NOMO-1 treated with dmso at 0.1 percent for 144 hours (cell line): ENCODE data around the gene CDK15.
"Not testable (repeated sequence)": the region's sequence is repeated elsewhere in the genome, so short reads cannot be mapped to it uniquely, and the experiment has no call there.

Source experiments
- DNase-seq: peaks from one replicate; lab custom pipeline; 2025; ENCODE audit not compliant: unreplicated experiment; lab: John Stamatoyannopoulos, UW

CDK15 gene

DNA sequence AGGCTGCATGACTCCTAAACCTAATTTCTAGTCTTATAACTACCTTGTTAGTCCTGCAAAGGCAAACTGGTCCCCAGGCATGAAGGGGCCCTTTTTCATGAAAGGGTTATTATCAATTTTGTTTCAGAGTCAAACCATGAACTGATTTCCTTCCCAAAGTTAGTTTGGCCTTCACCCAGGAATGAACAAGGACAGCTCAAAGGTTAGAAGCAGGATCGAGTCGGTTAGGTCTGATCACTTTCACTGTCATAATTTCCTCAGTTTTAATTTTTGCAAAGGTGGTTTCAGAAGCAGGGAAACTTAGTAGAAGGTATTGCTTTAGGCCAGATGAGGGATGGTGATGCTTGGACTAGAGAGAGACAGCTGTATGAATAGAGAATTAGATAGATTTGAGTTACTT is 16.9 kb upstream of the CDK15 start:
- no peak for DNase-seq

DNA sequence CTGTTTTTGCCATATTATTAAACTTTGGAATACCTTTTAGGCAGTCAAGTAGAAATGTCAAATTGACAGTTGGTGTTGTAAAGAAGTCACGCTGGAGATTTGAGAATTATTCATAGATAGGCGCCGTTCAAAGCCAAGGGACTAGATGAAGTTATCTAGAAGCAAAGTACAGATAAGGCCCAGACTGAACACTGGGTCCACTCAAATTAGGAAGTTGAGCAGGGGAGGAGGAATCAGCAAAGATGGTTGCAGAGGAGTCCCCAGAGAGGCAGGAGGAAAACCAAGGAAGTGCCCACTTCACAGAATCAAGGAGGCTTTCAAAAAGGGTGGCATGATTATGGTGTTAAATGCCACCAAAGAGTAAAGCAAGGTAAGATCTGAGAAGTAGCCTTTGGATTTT is 16.0 kb upstream of the CDK15 start:
- DNase-seq, result no peak

DNA sequence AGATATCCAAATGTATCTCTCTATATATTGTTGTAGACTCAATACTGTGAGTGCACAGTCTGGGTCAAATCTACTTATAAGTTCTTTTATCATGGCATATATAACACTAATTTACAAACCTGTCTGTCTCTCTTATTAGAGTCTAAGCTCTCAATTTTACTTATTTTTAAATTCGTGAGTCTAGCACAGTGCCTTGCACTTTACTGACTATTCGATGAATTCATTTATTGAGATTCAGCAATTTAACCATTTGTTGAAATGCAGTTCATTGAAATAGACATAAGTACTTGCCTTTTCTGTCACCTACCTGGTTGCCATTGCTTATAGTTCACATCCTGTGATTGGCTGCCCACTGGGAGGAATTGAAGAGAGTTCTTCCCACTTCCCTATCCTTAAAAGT is 15.3 kb upstream of the CDK15 start:
- DNase-seq, result no peak

DNA sequence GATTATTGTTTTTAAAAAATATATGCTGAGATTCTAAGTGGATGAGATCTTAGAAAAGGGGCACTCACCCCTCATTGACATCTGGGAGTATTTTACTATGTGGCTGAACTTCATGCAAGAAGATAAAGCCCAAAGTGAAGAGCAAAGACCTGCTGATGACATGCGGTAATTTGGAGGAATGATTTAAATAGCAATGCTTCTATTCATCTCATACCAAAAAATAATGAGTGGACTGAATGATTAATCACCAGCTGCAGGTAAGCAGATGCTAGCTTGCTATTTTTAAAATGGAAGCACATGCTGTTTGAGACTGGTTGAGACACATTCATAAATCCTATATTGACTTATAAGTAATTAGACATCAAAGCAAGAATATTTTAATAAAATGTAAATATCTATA is 12.7 kb upstream of the CDK15 start:
- DNase-seq, result no peak

DNA sequence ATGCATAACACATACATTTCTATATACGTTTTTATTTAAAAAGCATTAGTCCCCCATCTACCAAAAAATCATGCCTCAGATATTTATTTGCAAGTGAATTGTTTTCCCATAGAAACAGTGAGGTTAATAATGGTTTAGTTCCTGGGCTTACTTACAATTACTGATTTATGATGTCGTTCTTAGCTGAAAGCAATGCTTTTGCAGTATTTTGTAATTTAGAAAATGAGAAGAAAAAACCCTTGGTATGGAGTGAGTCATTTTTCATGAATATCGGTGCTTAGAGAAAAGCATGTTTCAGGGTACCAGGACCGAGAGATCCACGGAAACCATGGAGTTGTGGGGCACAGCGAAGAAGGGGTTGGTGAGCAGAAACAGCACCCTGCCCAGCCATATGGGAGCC is 12.0 kb upstream of the CDK15 start:
- DNase-seq, result no peak

DNA sequence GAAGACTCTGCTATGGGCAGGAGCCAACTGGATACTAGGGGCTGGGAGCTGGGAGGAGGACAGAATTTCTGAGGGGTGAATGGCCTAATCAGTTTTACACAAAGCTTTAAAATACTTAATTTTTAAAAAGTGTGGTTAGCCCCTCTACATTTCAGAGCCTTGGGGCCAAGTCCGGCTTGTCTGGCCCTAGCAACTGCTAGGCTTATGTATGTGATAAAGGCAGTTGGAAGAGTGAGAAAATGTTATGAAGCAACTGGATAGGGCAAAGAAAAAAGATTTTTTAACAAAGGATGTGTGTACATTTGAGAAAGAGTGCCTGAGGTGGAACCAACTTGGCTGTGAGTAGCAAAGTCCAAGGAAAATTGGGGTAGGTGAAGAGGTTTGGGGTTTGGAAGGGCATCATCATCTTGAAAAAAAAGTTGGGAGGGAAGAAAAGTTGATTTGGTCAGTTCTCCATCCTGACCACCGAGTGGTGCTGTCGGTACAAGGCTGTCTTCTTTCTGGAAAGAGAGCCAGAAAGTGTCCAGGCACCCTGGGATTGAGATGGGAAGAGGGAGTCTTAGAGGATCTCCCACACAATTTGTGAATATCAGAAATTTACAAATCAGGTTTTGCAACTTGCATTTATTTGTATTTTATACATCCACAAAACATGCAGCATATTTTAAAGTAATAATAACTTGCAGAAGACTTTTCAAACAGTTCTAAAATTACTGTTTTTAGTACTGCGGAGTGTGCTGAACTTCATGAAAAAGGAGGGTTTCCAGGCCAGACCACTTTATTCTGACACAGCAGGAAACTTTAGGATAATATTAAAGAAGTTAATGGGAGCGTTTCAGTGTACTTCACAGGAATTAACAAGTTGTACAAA is 10.5 kb upstream of the CDK15 start:
- DNase-seq, result no peak

DNA sequence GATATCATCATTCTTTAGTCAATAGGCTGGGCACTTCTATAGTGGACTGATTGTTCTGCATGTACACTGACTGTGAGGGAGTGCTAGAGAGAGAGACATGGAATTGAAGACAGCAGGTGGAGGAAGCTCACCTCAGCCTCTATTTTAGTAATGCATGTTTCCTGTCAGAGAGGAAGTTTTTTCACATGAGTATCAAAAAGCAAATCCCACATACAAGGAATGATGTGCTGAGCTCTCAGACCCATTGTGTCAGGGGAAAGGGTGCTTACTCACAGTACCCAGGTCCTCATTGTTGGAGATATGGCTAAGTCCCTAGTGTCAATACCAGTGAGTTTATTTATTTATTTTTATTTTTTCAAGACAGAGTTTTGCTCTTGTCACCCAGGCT is 9.9 kb upstream of the CDK15 start:
- no peak for DNase-seq

DNA sequence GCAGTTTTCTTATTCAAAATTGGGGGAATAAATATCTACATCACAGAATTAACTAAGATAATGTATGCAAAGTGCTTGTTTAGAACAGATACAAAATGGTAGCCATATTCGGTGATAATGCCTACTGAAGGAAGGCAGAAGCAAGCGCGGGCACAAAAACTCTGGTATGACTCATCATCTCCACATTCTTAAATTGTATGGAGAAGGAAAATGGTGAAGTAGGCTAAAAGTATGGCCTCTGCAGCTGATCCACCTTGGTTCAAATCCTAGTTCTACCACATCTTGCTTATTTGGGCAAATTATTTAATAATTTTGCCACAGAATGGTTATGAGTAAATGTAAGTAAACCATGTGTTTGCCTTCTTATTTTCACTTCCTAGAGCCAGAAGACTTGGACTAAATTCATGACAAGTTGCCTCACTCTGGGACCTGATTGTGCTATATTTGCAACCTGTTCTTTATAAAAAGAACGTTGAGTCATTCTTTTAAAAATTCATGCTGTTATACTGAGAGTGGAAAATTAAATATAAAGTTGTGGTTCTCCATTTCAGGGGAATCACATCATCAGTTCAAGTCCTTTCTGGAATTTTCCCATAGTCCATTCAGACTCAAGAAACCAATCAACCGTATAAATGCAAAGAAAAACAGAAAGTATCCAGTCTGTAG is 9.0 kb upstream of the CDK15 start:
- no peak for DNase-seq

DNA sequence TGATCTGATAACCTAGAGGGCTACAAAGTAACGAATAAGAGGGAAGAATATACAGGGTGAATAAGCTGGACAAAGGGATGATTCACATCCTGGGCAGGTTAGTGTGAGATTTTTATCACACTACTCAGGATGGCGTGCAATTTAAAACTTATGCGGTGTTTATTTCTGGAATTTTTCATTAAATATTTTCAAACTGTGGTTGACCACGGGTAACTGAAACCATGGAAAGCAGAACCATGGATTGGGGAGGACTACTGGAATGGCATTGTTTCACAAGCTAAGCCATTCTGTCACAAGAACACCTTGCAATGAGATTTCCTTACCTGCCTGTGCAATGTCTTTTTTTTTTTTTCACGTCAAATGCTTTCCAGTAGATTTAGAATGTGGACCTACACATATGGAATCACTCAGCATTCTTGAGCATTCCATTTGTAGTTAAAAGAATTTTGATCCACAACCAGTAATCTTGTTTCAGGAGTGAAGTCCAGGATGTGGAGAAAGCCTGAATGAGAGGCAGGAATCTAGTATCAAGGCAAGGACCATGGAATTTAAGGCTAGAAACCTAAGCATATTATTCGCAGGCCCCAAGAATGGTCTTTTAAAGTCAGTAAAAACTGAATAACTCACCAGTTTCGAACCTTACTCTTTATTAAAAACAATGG is 8.0 kb upstream of the CDK15 start:
- DNase-seq, result no peak

DNA sequence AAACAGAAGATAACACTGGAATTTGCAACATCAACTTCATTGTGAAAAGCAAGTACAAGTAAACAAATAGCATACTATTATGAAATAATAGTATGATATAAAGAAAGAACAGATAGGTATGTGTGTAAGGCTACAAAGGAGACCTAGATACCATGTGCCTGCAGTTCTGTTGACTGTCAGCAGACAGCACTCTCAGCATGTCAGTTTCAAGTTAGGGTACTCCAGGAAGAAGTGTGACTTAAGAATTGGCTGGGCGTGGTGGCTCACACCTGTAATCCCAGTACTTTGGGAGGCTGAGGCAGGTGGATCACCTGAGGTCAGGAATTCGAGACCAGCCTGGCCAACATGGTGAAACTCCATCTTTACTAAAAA is 7.4 kb upstream of the CDK15 start:
- not testable (repeated sequence) for DNase-seq

DNA sequence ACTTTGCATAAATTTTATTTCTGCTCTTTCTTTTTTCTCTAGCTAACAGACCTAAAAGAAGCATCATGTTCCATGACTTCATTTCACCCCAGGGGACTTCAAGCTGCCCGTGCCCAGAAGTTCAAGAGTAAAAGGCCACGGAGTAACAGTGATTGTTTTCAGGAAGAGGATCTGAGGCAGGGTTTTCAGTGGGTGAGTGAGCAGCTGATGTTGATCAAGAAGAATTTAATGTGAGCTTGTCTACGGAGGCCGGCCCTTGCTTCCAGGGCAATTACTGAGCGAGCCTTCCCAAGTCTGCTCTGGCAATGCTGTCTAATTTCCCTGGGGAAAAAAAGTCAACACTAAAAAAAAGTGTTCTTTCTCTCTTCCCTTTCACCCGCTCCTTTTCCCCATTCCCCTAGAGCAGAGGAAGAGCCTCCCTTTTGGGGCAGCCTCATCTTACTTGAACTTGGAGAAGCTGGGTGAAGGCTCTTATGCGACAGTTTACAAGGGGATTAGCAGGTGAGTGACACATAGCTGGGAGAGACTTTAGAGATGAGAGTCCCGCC is 1.2 kb downstream of the CDK15 start:
- DNase-seq, result no peak

DNA sequence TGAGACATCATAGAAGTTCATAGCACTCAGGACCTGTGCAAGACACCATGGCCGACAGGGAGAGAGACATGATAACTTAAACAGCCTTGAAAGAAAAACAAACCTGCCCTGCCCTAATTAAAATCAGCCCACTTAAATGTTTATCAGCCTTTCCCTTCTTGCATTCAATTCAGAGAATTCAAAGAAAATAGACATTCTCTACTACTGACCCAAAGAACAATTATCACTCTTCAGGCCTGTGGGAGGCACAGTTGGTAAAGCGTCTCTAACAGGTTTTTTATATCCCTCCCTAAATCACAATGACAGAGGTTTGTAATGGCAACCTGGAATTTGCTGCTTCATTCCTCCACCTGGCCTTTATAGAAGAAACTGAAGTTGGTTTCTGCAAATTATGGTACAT is 1.7 kb downstream of the CDK15 start:
- no peak for DNase-seq

DNA sequence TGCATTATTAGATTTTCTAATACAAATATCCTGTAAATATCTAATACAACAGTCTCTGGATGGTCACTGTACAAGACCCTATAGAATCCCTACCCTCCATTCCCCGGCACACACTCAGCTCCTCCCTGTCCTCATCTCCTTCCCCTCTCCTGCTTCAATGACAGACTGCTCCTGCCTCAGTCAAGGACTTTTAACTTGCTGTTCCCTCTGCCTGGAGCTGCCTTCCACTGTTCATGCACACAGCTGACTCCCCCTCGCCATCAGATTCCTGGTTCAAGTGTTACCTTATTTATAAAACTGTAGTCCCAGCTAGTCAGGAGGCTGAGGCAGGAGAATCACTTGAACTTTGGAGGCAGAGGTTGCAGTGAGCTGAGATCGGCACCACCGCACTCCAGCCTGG is 3.3 kb downstream of the CDK15 start:
- DNase-seq, result no peak

DNA sequence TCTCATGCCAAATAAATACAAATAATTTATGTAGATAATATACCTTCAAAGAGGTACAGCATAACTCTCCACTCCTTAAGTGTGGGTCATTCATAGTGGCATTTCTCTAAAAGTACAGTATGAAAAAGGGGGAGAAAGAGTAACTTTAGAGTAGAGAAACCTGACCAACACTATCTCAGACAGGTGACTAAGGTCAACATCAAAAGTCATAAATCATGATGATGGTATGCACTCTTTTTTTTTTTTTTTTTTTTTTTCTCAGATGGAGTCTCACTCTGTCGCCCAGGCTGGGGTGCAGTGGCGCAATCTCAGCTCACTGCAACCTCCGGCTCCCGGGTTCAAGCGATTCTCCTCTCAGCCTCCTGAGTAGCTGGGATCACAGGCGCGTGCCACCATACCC is 4.3 kb downstream of the CDK15 start:
- DNase-seq, result not testable (repeated sequence)

DNA sequence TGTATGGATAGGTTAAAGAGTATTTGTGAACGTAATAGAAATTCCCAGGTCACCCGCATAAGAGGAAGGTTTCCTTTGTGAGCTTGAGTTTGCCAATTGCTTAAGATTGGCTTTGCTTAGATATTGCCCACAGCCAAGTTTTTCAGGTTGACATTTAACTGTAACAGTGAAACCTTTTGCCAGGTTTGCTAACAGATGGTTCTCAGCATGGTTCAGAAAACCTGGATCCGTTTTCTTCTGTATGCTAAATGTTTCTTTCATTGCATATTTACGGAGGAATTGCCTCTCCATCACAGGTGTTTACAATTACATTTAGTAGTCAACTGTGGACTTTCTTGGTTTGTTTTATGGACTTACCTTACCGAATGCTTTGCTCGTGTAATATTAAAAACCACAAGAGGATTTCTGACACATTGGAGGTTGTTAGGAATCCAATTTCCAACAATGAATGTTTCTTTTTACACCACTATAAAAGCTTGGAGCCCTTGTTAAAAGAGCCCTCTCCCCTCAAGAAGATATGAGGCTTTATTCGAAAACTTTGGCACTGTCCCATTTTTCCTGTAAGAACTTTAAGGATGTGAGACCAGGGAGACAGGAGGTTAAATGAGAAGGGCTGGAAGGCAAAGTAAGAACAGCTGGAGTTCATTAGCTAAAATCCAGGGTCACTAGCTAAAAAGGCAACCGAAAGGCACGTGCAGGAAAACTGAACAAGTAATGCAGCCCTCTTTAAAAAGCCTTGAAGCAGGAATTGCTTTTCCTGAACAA is 7.8 kb downstream of the CDK15 start:
- DNase-seq, result no peak

DNA sequence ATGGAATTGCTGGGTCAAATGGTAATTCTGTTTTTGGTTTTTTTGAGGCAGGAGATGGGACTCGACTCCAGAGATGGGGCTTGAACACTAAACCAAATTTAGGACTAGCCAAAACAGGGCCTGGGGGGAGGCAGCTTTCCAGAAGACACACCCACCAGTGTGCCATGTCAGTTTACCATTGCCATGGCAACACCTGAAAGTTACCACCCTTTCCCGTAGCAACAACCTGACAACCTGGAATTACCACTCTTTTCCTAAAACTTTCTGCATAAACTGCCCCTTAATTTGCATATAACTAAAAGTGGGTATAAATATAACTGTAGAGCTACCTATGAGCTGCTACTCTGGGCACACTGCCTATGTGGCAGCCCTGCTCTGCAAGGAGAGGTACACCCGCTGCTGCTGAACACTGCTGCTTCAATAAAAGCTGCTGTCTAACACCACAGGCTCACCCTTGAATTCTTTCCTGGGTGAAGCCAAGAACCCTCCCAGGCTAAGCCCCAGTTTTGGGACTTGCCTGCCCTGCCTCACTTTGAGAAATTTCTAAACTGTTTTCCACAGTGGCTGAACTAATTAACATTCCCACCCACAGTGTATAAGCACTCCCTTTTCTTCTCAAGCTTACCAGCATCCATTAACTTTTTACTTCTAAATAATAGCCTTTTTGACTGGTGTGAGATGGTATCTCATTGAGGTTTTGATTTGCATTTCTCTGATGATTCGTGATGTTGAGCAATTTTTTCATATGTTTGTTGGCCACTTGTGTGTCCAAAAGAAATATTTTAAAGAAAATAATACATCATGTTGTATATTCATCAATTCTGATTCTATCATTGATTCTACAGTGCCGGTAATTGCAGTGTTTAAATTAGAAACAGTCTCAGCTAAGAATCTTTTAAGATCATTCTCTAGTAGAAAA is 10.6 kb downstream of the CDK15 start:
- DNase-seq, result no peak

DNA sequence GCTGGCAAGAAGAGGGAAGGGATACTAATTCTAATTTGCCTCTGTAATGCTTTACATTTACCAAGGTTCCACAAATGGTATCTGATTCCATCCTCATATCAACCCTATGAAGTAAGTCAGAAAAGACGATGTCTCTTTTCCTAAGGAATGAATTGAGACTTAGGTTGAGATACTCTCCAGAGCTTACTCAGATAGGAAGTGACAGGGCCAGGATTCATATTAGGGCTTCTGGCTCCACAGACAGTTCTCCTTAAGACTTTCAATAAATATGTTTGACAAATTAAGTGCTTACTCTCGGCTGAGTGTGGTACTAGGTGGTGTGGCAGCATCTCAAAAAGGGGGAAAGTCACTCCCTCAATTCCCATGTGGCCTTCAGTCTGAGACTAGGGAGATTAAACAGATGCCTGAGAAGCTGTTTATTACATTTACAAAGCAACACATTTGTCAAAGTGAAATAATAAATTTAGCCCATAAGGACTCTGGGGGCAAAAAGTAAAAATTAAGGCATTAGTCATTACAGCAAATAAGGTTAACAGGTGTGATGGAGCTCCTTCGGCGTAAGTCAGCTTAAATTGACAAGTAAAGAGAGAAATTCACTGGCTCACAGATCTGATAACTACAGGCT is 14.2 kb downstream of the CDK15 start:
- DNase-seq, result no peak

DNA sequence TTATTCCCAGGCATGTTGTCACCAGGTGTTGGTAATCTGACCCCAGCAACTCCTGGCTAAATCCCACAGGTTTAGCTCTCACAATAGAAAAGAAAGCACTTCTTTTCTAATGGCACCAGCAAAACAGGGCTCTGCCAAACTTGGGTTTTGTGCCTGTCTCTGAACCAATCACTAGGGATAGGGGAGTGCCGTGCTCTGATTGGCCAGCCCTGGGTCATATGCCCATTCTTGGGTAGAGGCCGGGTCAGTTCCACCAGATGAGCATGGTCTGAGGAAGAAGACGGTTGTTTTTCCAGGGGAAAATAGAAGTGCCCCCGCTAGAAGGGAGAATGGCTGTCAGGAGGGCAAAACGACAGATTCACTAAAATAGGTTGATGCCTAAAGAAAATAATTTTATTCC is 14.7 kb downstream of the CDK15 start:
- DNase-seq, result no peak

DNA sequence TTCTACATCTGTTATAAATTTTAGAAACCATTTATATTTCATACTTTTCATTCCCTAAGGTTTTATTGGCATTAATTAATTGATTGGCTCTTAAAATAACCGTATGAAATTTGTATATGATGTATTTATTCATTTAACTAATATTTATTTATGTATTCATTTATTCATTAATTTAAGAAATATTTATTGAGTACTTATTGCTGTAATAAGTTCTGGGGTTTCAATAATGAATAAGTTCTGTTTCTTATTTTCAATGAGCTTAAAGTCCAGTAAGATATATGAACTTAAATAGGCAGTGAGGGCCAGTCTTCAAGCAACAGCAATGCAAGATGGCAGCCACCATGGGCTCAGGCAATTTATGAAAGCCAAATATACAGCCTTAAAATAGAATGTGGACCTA is 17.9 kb downstream of the CDK15 start:
- no peak for DNase-seq

DNA sequence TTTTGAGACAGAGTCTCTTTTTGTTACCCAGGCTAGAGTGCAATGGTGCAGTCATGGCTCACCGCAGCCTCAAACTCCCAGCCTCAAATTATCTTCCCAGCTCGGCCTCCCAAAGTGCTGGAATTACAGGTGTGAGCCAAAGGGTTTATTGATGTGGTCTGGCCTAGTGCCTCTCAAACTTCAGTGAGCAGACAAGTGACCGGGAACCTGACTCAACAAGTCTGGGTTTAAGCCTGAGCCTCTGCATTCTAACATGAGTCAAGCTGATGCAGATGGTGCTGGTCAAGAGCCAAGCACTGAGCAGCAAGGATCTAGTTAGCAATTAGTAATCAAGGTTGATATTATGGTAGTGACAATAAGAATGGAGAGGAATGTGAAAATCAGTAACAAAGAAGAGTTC is 21.3 kb downstream of the CDK15 start:
- no peak for DNase-seq
